OCI-LY1 (cell line): Measurements from ENCODE around the gene AGRN.

Experiments
- CTCF ChIP-seq: fragments of 200-600 bp; sonication (generic), shearing (Covaris generic); IDR thresholded peaks from 2 replicates; pipeline ENCODE4 v1.5.1; 2017; ENCODE audit warnings: mild to moderate bottlenecking, antibody characterized with exemption, low read length, moderate library complexity, mixed read lengths
- EZH2 ChIP-seq: fragments of 200-600 bp; sonication (generic), shearing (Covaris generic); IDR thresholded peaks from 2 replicates; pipeline ENCODE4 v1.8.0; 2017; ENCODE audit warnings: borderline replicate concordance, mixed run types, mild to moderate bottlenecking, antibody characterized with exemption, low read length, moderate library complexity, mixed read lengths

GRCh38 chr1:1037366-1038327, 17.7 kb downstream of the AGRN start:
- TF ChIP-seq CTCF (no peak), EZH2 (no peak)
